B cell (primary cell): Measurements from ENCODE around the gene SLIT3. TPM values are rescaled to one million over a fixed set of nuclear protein-coding genes. Genes with fewer than 3 reads are reported as not detected.

Experiments used
- ATAC-seq: fragments of 200-7000 bp; cut with Tn5 transposase; one replicate; pipeline ENCODE4 v1.10.0; 2021; ENCODE audit warnings: low read depth, mild to moderate bottlenecking, moderate number of reproducible peaks, moderate library complexity
- CTCF ChIA-PET: fragments of 350-600 bp; sonication (Branson Sonifier 250); formaldehyde crosslinking; loops from one replicate; lab custom pipeline; 2021; ENCODE audit warnings: antibody characterized with exemption, inconsistent platforms; lab: Charles Lee
- POLR2A ChIA-PET: fragments of 350-600 bp; sonication (Branson Sonifier 250); formaldehyde crosslinking; loops from one replicate; lab custom pipeline; 2021; ENCODE audit warnings: antibody characterized with exemption; lab: Charles Lee
- DNase-seq: peaks from one replicate; pipeline ENCODE4 v3.0.0; 2013
- H2AFZ ChIP-seq: 2 replicates; pipeline ENCODE4 v1.6.1; 2012; ENCODE audit warnings: mild to moderate bottlenecking, low read depth, low read length; ENCODE audit not compliant: insufficient read depth, poor library complexity, severe bottlenecking
- H3K27ac ChIP-seq, 2 donors: 1 replicate in 1 of 2; 2 replicates in 1 of 2; pipeline ENCODE4 v1.5.1; 2012 to 2013; ENCODE audit warnings: low read length in 2 of 2, mild to moderate bottlenecking in 2 of 2, moderate library complexity in 1 of 2
- H3K27me3 ChIP-seq, 4 experiments: fragments of 200-600 bp in 1 of 4; sonication (generic) in 1 of 4; replicated peaks in 1 of 4; 1 replicate in 2 of 4; 2 replicates in 2 of 4; pipeline versions ENCODE4 v1.6.1 to v1.7.0; 2013 to 2016; ENCODE audit warnings: low read length in 3 of 4, mild to moderate bottlenecking in 2 of 4, mixed read lengths in 1 of 4, moderate library complexity in 1 of 4; ENCODE audit not compliant: insufficient read depth in 4 of 4, control insufficient read depth in 3 of 4; ENCODE audit errors: control extremely low read depth in 1 of 4
- H3K36me3 ChIP-seq, 2 experiments: replicated peaks in 1 of 2; 1 replicate in 1 of 2; 2 replicates in 1 of 2; pipeline versions ENCODE4 v1.6.1 to v1.7.1; 2013; ENCODE audit warnings: low read length in 1 of 2; ENCODE audit not compliant: insufficient read depth in 2 of 2, control insufficient read depth in 1 of 2; ENCODE audit errors: control extremely low read depth in 1 of 2, extremely low read depth in 1 of 2
- H3K4me1 ChIP-seq, 2 donors: fragments of 200-600 bp in 1 of 2; sonication (generic) in 1 of 2; 1 replicate in 1 of 2; 2 replicates in 1 of 2; pipeline versions ENCODE4 v1.5.1 to v1.6.1; 2013 to 2017; ENCODE audit warnings: low read length in 2 of 2; ENCODE audit not compliant: control insufficient read depth in 2 of 2, insufficient read depth in 2 of 2
- H3K4me2 ChIP-seq: replicated peaks from 2 replicates; pipeline ENCODE3; 2012; ENCODE audit warnings: mild to moderate bottlenecking, low read depth, low read length; ENCODE audit not compliant: poor library complexity, severe bottlenecking
- H3K4me3 ChIP-seq, 5 experiments: fragments of 200-600 bp in 1 of 5; sonication (generic) in 1 of 5; 1 replicate in 3 of 5; 2 replicates in 2 of 5; pipeline versions ENCODE4 v1.5.1 to v1.7.0; 2011 to 2016; ENCODE audit warnings: low read length in 4 of 5, mild to moderate bottlenecking in 4 of 5, low read depth in 2 of 5, control low read depth in 1 of 5, moderate library complexity in 1 of 5; ENCODE audit not compliant: insufficient read depth in 1 of 5; ENCODE audit errors: control extremely low read depth in 1 of 5, extremely low read depth in 1 of 5
- H3K79me2 ChIP-seq: fragments of 200-600 bp; sonication (generic); one replicate; pipeline ENCODE4 v1.6.0; 2016; ENCODE audit warnings: low read length; ENCODE audit not compliant: control insufficient read depth, insufficient read depth
- H3K9ac ChIP-seq: fragments of 200-600 bp; sonication (generic); 2 replicates; pipeline ENCODE4 v1.6.1; 2017; ENCODE audit warnings: mild to moderate bottlenecking, low read length, moderate library complexity
- H3K9me3 ChIP-seq, 3 donors: one replicate each; pipeline versions ENCODE4 v1.6.1 to v1.7.1; 2013; ENCODE audit warnings: low read length in 2 of 3; ENCODE audit not compliant: control insufficient read depth in 2 of 3, insufficient read depth in 1 of 3; ENCODE audit errors: control extremely low read depth in 1 of 3
- H4K20me1 ChIP-seq: 2 replicates; pipeline ENCODE4 v1.6.0; 2012; ENCODE audit warnings: mild to moderate bottlenecking, low read length; ENCODE audit not compliant: insufficient read depth, control insufficient read depth, poor library complexity, severe bottlenecking
- H3K27ac Mint-ChIP-seq: one replicate; pipeline ENCODE4 v1.8.0; 2021; ENCODE audit warnings: mixed read lengths
- H3K27me3 Mint-ChIP-seq: one replicate; pipeline ENCODE4 v1.8.0; 2021; ENCODE audit warnings: mixed read lengths
- H3K4me1 Mint-ChIP-seq: one replicate; pipeline ENCODE4 v1.8.0; 2021; ENCODE audit warnings: mixed read lengths
- H3K4me3 Mint-ChIP-seq: one replicate; pipeline ENCODE4 v1.8.0; 2021; ENCODE audit warnings: mixed read lengths
- H3K9me3 Mint-ChIP-seq: one replicate; pipeline ENCODE4 v1.8.0; 2022; ENCODE audit warnings: mixed read lengths; ENCODE audit not compliant: insufficient read depth
- CTCF ChIP-seq: fragments of 200-600 bp; IDR thresholded peaks from one replicate; pipeline ENCODE4 v1.8.0; 2022; ENCODE audit warnings: antibody characterized with exemption, mild to moderate bottlenecking
- EZH2 ChIP-seq: IDR thresholded peaks from 2 replicates; pipeline ENCODE4 v1.6.1; 2012; ENCODE audit warnings: borderline replicate concordance, low read depth, mild to moderate bottlenecking, moderate library complexity, low read length; ENCODE audit not compliant: insufficient read depth, poor library complexity, severe bottlenecking
- WGBS: methylation state at CpG from one replicate; pipeline ENCODE4 v1.1.5; 2013; ENCODE audit warnings: missing lambda C conversion rate; ENCODE audit not compliant: insufficient coverage; 5-methylcytosine and 5-hydroxymethylcytosine counted together
- intact Hi-C: fragments of 100-400 bp; cut with micrococcal nuclease; formaldehyde crosslinking; loops from one replicate; pipeline ENCODE4 v1.10.0; 2022
- polyA plus RNA-seq: library from polyadenylated mRNA; depleted of rRNA; stranded (reverse); fragments of >200 nt; gene quantifications from 2 replicates; pipeline ENCODE4 v1.2.3, GENCODE V29; 2012
- total RNA-seq, 2 donors: library from RNA; stranded (reverse); fragments of 120-200 nt in 1 of 2; gene quantifications; 1 replicate in 1 of 2; 2 replicates in 1 of 2; pipeline versions ENCODE4 v1.2.3 to v1.2.4, GENCODE V29; 2013 to 2022

The SLIT3 gene
- total and polyA plus RNA-seq, 2 donors (not counting 1 experiment from before 2014, with no cell fraction given), result not detected

- H3K9me3 Mint-ChIP-seq, result no peaks in the 10 kb centered on the region
- H3K27me3 Mint-ChIP-seq, result peaks cover 24% of the 10 kb centered on the region
- 86% methylated on average over 1 of the region's 4 CpGs for WGBS
- Histone ChIP-seq H3K27me3 (no peaks in the 10 kb centered on the region), H3K4me1 (no peaks in the 10 kb centered on the region), H3K4me2 (no peak overlapping the region), H4K20me1 (no peaks in the 10 kb centered on the region), H3K27ac (no peak overlapping the region), H3K36me3 (no peaks in the 10 kb centered on the region), H3K79me2 (no peaks in the 10 kb centered on the region), H3K9ac (no peak overlapping the region), H3K9me3 (peaks cover 0 to 4% (median 0%) of the 10 kb centered on the region in 3 donors), H3K4me3 (no peak overlapping the region), H2AFZ (no peak overlapping the region)
- ATAC-seq (no peak), DNase-seq (no peak)
- intact Hi-C loops, result no loop called here
- no peak for TF ChIP-seq CTCF
- TF ChIP-seq EZH2, result no peak
- no peaks in the 10 kb centered on the region for H3K4me1 Mint-ChIP-seq
- POLR2A ChIA-PET, result no interaction called here
- no peak overlapping the region for H3K27ac Mint-ChIP-seq
- H3K4me3 Mint-ChIP-seq, result no peak overlapping the region
- CTCF ChIA-PET, result no interaction called here
Measured at GRCh38 chr5:168810641-168811040, 490.3 kb downstream of the SLIT3 start.

DNA sequence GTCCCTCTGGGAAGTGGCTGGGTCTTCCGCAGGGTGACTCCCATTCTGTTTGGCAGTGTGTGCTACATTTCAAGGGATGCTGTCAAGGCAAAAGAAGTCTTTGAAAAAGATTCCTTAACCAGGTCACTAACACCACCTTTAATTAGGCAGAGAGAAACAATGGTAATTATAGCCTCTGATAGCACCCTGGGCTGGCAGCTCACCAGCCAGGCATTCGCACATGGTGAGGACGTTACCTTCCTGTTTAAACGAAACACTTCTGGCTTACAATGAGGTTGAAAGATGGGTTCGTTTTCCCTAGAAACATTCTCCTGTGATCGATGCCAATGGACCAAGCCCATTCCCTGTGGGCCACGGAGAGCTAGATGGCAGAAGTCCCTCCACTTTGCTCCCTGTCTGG is 491.7 kb downstream of the SLIT3 start:
- WGBS, result 65% methylated on average over 6 of the region's 7 CpGs

More for the DNA sequence above, 491.7 kb downstream of the SLIT3 start:
- no peaks in the 10 kb centered on the region for H3K79me2 ChIP-seq
- no peaks in the 10 kb centered on the region for H3K4me1 ChIP-seq
- ChIA-PET POLR2A (no interaction called here), CTCF (no interaction called here)
- no peaks in the 10 kb centered on the region for H4K20me1 ChIP-seq
- H3K9ac ChIP-seq, result no peak overlapping the region
- ATAC-seq (no peak), DNase-seq (no peak)
- intact Hi-C loops, result no loop called here
- no peak overlapping the region for H3K4me3 ChIP-seq
- Mint-ChIP-seq H3K4me1 (no peaks in the 10 kb centered on the region), H3K27me3 (peaks cover 25% of the 10 kb centered on the region), H3K9me3 (no peaks in the 10 kb centered on the region), H3K4me3 (no peak overlapping the region), H3K27ac (no peak overlapping the region)
- H3K27me3 ChIP-seq, result no peaks in the 10 kb centered on the region
- no peak overlapping the region for H3K4me2 ChIP-seq
- H3K27ac ChIP-seq, result no peak overlapping the region
- H3K36me3 ChIP-seq, result no peaks in the 10 kb centered on the region
- H2AFZ ChIP-seq, result no peak overlapping the region
- H3K9me3 ChIP-seq, result peaks cover 0 to 4% (median 0%) of the 10 kb centered on the region in 3 donors
- TF ChIP-seq CTCF, result no peak
